GM18498 (cell line): ENCODE results near the gene TEX10.

Experiments used
- ATAC-seq: cut with Tn5 transposase; IDR thresholded peaks from one replicate; pipeline ENCODE4 v1.9.1; 2021; ENCODE audit warnings: mild to moderate bottlenecking, moderate library complexity; ENCODE audit not compliant: unreplicated experiment

Gene TEX10

GRCh38 chr9:100286257-100286656 is 66.5 kb downstream of the TEX10 start:
- ATAC-seq = no peak

DNA sequence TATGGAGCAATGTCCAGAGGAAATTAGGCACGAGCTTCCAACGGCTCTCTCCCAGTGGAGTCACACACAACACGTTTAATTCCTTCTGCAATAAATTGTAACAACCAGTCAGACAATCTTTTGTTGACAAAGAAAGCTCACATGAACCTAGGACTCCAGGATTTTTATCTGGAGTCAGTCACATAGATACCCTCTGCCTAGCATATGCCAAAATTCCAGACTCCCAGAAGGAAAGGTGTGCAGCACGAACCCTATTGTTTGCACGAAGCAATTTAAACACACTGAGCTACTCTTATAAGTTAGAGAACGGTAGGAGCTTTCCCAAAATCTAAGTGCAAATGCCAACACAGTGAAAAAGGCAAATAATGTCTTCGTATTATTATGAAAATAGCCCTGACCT is 67.1 kb downstream of the TEX10 start:
- ATAC-seq = no peak

DNA sequence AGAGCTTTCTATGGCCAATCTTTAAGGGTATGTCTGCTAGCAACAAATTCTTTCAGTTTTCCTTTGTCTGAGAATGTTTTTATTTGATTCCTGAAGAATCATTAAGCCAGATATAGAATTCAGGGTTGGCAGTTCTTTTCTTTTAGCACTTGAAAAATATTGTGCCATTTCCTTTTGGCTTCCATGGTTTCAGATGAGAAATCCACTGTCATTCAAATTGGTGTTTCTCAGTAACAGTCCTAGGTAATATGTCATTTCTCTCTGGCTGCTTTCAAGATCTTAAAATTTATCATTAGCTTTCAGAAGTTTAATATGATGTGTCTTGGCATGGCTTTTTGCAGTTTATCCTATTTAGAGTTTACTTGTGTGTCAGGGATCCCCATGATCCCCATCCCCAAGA is 67.7 kb downstream of the TEX10 start:
- no peak for ATAC-seq

DNA sequence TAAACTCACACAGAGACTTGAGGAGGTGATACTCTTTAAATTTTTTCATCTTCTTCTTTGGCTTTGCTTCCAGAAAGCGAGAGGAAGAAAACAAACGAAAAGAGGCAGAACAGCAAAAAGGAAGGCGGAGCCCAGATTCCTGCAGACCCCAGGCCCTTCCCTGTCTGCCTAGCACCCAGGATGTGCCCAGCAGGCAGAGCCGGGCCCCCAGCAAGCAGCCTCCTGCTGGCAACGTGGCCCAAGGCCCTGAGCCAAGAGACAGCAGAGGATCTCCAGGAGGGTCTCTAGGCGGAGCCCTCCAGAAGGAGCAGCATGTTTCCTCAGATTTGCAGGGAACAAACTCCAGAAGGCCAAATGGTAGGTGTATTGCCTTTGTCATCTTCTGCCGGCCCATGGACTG is 68.5 kb downstream of the TEX10 start:
- ATAC-seq = no peak

- no peak for ATAC-seq
Measured at GRCh38 chr9:100282388-100282719, 70.4 kb downstream of the TEX10 start.

GRCh38 chr9:100281676-100282387 is 70.9 kb downstream of the TEX10 start:
- no peak for ATAC-seq

DNA sequence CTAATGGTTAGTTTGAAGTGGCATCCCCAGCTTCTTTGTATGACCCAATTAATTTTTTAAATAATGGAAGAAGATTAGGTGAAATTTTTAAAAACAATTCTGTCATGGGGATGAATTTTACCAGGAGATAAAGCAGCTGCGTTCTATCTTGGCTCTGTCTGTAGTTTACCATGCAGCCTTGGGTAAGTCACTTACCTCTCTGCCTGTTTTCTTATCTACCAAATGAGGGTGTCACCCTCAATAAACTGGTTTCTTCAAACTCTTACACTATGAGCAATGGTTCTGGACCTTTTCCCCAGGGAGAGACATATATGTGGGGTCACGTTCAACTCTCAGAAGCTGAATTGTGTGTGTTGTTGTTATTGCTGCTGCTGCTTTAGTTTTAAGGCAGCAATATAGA is 71.7 kb downstream of the TEX10 start:
- no peak for ATAC-seq

DNA sequence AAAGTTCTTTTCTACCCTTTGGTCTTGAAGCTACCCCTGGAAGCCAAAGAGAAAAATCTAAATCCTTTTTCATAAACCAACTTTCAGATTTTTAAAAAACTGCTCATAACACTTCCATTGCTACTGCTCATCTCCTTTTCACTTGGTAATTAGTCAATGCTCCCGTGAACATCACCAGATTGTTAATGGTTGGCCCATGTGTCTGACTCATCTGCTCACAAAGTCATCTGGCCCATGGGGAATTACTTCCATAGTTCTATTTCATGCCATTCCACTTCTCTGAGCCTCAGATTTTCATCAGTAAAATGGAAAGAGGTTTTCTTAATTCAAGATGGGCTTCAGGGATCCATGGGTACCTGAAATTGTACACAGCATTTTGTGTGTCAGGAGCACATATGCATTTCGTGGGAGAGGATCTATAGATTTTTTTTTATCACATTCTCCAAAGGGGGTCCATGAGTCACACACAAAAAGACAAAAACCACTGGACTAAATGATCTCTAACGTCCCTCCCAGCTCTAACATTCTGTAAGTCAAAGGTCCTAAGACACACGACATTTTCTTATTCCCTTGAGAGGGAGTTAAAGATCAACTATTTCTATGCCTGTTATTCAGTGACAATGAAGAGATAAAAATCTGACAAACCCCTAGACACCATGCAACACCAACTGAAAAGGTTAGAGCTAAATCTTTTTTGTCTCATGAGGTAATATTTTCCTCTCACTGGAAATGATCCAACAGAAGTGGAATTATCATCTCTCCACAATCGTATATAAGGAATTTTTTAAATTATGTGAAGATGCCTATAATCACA is 75.4 kb downstream of the TEX10 start:
- ATAC-seq = no peak

- no peak for ATAC-seq
Measured at GRCh38 chr9:100269656-100270055, 83.1 kb downstream of the TEX10 start.

DNA sequence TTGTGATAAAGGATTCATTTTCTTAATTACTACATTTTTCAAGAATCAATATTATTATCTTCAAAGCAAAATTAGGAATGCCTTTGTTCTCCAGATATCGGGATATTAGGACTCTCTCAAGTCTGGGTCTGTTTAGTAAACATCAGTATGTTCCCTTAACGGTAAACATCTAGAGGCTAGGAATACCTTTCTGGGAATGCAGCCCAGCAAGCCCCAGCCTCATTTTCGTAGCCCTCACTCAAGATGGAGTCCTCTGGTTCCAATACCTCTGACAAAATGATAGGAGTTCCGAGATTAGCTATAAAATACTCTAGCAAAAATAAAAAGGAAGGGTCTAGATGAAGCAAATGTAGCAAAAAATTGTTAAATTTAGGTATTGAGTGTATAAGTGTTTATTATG is 84.5 kb downstream of the TEX10 start:
- no peak for ATAC-seq

- ATAC-seq = no peak
Measured at GRCh38 chr9:100267211-100267610, 85.5 kb downstream of the TEX10 start.
